ENCODE data around the gene SMYD2. TPM values are rescaled to one million over a fixed set of nuclear protein-coding genes. Genes with fewer than 3 reads are reported as not detected.

SMYD2 gene
- total RNA-seq, 1 donor from 2014 or later = 46.8 TPM

DNA sequence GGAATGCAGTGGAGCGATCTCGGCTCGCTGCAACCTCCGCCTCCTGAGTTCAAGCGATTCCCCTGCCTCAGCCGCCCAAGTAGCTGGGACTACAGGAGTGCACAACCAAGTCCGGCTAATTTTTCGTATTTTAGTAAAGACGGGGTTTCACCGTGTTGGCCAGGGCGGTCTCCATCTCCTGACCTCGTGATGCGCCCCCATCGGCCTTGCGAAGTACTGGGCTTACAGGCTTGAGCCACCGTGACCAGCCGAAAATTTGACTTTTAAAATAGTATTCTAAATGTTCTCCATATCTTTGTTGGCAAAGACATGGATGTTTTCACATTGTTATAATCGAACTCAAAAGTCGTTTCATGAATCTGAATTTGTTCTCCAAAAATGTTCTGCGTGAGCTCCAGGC lies 36.7 kb upstream of the SMYD2 start:
- DNase-seq (ENCODE audit: low spot score, unreplicated experiment) = no peak
- Mint-ChIP-seq H3K27me3 (peaks cover 8% of the 10 kb centered on the region), H3K36me3 (ENCODE audit: insufficient read depth) (no peaks in the 10 kb centered on the region), H3K4me3 (ENCODE audit: low read depth) (no peak overlapping the region), H3K27ac (no peak overlapping the region), H3K4me1 (ENCODE audit: low read depth) (no peaks in the 10 kb centered on the region), H3K9me3 (ENCODE audit: low read depth) (no peaks in the 10 kb centered on the region)
- TF ChIP-seq, protein P1, sequence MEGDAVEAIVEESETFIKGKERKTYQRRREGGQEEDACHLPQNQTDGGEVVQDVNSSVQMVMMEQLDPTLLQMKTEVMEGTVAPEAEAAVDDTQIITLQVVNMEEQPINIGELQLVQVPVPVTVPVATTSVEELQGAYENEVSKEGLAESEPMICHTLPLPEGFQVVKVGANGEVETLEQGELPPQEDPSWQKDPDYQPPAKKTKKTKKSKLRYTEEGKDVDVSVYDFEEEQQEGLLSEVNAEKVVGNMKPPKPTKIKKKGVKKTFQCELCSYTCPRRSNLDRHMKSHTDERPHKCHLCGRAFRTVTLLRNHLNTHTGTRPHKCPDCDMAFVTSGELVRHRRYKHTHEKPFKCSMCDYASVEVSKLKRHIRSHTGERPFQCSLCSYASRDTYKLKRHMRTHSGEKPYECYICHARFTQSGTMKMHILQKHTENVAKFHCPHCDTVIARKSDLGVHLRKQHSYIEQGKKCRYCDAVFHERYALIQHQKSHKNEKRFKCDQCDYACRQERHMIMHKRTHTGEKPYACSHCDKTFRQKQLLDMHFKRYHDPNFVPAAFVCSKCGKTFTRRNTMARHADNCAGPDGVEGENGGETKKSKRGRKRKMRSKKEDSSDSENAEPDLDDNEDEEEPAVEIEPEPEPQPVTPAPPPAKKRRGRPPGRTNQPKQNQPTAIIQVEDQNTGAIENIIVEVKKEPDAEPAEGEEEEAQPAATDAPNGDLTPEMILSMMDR (IDR thresholded peaks at IDR 0.05; ENCODE audit: unreplicated experiment) = no peak

DNA sequence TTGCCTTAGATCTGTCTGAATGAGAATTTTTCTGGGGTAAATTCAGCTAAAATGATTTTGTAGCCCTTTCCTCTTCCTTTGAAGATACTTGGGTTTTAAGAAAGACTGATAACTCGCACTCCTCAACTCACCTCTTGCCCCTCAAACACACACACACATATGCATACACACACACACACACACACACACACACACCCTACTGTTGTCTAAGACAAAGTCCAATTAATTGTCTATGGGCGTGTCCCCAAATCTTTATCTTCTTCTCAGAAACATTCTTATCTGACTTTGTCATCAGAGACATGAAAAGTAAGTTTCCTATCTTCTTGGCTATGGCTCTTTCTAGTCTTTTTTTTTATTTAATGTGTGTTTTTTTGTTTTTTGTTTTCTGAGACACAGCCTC lies 36.1 kb upstream of the SMYD2 start:
- Mint-ChIP-seq H3K9me3 (ENCODE audit: low read depth) (no peaks in the 10 kb centered on the region), H3K4me3 (ENCODE audit: low read depth) (no peak overlapping the region), H3K27me3 (peaks cover 7% of the 10 kb centered on the region), H3K27ac (no peak overlapping the region), H3K4me1 (ENCODE audit: low read depth) (no peaks in the 10 kb centered on the region), H3K36me3 (ENCODE audit: insufficient read depth) (no peaks in the 10 kb centered on the region)
- no peak for DNase-seq (ENCODE audit: low spot score, unreplicated experiment)
- TF ChIP-seq, protein P1 (IDR thresholded peaks at IDR 0.05; ENCODE audit: unreplicated experiment) = no peak

DNA sequence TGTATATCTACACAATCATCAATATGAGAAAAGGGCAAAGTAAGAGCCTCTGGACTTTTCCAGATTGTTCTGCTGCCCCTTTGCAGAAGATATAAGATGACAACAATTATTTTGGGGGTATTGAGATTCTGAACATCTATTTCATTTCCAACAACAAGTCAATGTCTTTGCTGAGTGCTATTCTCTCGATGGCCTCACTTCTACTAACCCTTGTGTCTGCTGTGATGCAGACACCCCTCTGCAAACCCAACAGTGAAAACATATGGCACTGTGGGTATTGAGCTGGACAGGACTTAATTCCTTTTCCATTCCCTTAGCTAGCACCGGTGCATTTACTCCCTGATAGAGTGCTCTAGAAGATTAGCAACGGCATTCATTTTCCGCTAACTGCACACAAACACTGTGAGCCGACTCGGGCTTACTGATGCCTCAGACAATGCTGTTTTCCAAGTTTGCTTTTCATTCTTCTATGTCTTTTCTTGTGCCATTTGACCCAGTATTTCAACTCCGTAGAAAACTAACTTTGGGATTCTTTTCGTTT lies 33.4 kb upstream of the SMYD2 start:
- no peak overlapping the region for H3K27ac Mint-ChIP-seq
- no peaks in the 10 kb centered on the region for H3K36me3 Mint-ChIP-seq (ENCODE audit: insufficient read depth)
- peaks cover 3% of the 10 kb centered on the region for H3K27me3 Mint-ChIP-seq
- no peak for DNase-seq (ENCODE audit: low spot score, unreplicated experiment)
- TF ChIP-seq, protein P1 (IDR thresholded peaks at IDR 0.05; ENCODE audit: unreplicated experiment) = no peak
- no peak overlapping the region for H3K4me3 Mint-ChIP-seq (ENCODE audit: low read depth)
- no peaks in the 10 kb centered on the region for H3K9me3 Mint-ChIP-seq (ENCODE audit: low read depth)
- H3K4me1 Mint-ChIP-seq (ENCODE audit: low read depth) = no peaks in the 10 kb centered on the region

DNA sequence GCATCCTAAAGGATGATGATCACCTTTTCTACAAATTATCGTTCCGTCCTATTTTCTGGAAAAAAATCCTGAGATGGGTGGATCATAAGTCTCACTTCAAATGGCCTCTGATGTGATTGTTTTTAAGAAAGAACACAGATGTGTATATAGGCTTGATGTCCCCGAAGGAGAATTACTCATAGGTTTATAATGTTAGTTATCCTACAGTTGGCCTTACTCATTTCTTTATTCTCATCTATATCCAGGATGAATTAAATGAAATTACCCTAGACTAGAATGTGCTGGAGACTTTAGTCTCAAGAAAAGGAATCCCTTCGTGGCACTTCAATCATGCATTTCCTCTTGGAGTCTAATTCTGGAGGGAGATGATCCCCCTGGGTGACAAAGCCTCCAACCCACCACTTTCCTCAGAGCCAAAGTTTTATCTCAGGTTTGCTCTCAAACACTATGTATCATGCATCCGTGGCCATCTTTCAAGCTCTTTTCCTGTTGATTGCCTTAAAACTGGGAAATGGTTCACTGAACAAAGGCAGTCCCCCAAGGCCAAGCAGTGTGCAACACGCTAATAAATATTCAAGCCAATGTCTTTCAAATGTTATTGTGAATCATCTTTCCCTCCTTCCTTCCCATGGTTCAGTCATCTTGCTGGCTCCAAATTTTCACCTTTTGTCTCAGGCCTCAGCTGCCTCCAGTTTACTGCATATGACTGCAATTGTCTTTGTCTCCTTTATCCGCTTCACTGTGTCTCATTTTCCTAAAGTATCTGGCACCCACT lies 32.5 kb upstream of the SMYD2 start:
- peaks cover 3% of the 10 kb centered on the region for H3K27me3 Mint-ChIP-seq
- H3K4me3 Mint-ChIP-seq (ENCODE audit: low read depth) = no peak overlapping the region
- TF ChIP-seq, protein P1 (IDR thresholded peaks at IDR 0.05; ENCODE audit: unreplicated experiment) = no peak
- no peaks in the 10 kb centered on the region for H3K9me3 Mint-ChIP-seq (ENCODE audit: low read depth)
- no peaks in the 10 kb centered on the region for H3K4me1 Mint-ChIP-seq (ENCODE audit: low read depth)
- no peak overlapping the region for H3K27ac Mint-ChIP-seq
- DNase-seq (ENCODE audit: low spot score, unreplicated experiment) = no peak
- no peaks in the 10 kb centered on the region for H3K36me3 Mint-ChIP-seq (ENCODE audit: insufficient read depth)

DNA sequence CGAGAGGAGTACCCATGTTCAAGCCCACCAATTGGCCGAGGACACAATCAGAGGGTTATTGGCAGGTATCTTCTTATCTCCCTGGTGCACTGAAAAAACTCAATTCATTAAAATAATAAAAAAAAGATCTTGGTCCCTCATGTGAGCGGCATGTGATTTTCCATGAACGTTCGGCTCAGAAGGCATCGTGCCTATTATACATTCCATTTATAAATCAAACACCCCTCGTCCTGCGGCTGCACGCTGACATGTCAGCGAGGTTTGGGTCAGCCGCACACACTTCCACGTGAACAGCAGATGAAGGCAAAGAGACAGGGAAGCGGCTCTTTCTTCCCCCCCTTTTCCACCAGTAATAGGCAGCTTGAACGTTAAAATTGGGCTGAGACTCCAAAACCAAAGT lies 31.3 kb upstream of the SMYD2 start:
- TF ChIP-seq, protein P1 (IDR thresholded peaks at IDR 0.05; ENCODE audit: unreplicated experiment) = no peak
- no peak overlapping the region for H3K4me3 Mint-ChIP-seq (ENCODE audit: low read depth)
- H3K27ac Mint-ChIP-seq = no peak overlapping the region
- H3K4me1 Mint-ChIP-seq (ENCODE audit: low read depth) = no peaks in the 10 kb centered on the region
- DNase-seq (ENCODE audit: low spot score, unreplicated experiment) = no peak
- peaks cover 3% of the 10 kb centered on the region for H3K27me3 Mint-ChIP-seq
- H3K36me3 Mint-ChIP-seq (ENCODE audit: insufficient read depth) = no peaks in the 10 kb centered on the region
- H3K9me3 Mint-ChIP-seq (ENCODE audit: low read depth) = no peaks in the 10 kb centered on the region
